G401.6 (cell line): ENCODE results near the gene TMCO2.

Experiments used
- FAIRE-seq: peaks from 2 replicates; lab custom pipeline; 2012; peaks lifted over from hg19 to GRCh38; lab: Jason Lieb, UNC

TMCO2 gene

DNA sequence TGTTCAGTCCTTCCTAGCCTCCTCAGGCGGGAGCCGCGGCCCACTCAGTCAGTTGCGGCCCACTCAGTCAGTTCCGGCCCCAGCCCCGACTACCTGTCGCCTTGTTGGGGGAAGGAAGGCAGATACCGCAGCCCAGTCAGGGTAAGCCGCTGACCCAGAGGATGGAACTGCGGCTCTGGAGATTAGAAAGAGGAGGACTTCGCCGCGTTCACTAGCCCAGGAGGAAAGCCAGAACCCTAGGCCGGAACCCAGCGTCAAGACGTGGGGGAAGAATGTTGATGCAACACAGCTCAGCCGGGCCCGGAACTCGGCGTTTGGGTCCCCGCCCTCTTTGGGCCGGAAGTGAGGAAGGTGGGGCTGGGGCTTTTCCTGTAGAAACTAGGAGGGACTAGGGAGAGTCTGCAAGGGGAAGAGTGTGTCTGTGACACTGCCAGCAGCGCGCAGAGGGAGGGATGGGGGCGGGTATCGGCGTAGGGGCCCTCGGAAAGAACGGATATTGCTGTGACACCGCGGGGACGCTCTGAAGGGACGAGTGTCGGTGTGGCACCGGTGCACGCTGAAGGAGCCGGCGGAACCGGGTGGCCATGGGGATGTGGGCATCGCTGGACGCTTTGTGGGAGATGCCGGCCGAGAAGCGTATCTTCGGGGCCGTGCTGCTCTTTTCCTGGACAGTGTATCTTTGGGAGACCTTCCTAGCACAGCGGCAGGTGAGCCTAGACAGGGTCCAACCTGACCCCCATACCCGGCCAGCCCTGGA, 10.1 kb downstream of the TMCO2 start, which contains the start of gene ZMPSTE24:
TSS of gene ZMPSTE24 (plus strand) at position 549 of the 757 bp plus-strand sequence. CDS start at position 585, 36 bp downstream.
- peak; percentile 95 for FAIRE-seq

DNA sequence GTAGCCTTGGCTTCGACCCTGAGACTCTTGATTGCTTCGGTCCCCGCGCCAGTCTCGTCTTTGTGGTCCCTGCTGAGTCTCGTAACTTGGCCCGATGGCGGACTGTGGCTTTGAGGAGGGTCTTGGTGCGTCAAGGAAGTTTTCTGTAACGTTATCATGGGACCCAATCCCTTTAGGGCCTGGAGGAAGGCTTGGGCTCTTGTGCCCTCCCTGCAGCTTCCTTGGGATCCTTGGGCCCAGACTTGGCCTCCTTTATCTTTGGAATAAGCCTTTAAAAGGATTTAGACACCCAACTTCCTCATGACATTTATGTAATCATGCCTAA, 10.7 kb downstream of the TMCO2 start:
- FAIRE-seq = no peak

DNA sequence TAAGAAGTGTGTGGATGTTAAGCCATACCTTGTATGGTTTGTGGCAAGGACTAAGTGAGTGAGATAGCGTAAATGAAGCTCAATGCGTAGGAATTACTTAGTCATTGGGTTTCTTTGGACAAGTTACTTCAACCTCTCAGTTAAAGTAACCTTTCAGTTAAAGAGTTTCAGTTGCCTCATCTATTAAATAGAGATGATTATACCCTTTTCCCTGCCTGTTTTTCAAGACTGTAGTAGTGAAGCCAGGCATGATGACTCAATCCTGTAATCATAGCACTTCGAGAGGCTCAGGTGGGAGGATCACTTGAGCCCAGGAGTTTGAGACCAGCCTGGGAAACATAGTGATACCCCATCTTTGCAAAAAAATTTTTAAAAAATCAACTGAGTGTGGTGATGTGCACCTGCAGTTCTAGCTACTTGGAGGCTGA, 16.6 kb downstream of the TMCO2 start:
- FAIRE-seq = no peak

DNA sequence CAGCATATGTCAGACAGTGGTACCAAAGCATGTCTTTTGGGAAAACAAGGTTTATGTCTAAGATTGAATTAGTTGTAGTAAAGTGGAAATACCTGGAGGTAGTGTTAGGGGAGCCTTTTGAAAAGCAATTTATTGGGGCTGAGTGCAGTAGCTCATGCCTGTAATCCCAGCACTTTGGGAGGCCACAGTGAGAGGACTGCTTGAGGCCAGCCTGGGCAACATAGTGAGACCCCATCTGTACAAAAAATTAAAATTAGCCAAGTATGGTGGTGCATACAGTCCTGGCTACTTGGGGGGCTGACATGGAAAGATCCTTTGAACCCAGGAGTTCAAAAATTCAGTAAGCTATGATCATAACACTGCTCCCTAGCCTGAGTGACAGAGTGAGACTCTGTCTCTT, 17.6 kb downstream of the TMCO2 start:
- no peak for FAIRE-seq

DNA sequence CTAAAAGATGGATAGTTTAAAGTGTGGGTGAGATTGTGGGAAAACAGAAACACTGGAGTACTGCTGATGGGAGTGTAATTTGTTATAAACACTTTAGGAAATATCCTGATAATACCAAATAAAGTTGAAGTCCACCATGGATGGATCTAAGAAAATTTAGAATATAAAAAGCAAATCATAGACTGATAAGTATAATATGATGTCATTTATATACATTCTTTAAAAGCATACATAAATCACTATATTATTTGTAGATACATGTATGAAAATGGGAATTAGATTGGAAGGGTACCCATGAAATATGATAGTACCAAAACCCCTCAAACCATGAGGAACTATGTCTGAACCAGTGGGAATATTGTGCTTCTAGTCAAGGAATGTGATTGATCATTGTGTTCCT, 18.2 kb downstream of the TMCO2 start:
- FAIRE-seq = peak; percentile 51

GRCh38 chr1:40266786-40267535, 19.2 kb downstream of the TMCO2 start:
- peak; percentile 53 for FAIRE-seq

DNA sequence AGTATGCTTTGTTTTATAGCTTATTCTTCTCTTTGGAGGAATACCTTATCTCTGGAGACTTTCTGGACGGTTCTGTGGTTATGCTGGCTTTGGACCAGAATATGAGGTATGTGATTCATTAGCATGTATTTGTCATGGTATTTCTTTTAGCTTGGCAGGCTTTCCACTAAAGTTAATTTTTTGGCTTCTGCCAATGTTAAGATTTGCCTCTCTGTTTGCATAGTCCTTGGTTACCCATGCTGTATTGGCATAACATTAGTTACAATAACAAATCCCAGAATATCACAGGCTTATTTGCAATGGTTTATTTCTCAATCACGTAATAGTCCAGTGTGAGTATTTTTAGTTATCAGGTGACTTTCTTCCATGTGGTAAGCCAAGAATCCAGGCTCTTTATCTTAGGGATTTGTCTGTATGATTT, 20.0 kb downstream of the TMCO2 start:
- FAIRE-seq = no peak

GRCh38 chr1:40268211-40268610, 20.5 kb downstream of the TMCO2 start:
- FAIRE-seq = no peak

DNA sequence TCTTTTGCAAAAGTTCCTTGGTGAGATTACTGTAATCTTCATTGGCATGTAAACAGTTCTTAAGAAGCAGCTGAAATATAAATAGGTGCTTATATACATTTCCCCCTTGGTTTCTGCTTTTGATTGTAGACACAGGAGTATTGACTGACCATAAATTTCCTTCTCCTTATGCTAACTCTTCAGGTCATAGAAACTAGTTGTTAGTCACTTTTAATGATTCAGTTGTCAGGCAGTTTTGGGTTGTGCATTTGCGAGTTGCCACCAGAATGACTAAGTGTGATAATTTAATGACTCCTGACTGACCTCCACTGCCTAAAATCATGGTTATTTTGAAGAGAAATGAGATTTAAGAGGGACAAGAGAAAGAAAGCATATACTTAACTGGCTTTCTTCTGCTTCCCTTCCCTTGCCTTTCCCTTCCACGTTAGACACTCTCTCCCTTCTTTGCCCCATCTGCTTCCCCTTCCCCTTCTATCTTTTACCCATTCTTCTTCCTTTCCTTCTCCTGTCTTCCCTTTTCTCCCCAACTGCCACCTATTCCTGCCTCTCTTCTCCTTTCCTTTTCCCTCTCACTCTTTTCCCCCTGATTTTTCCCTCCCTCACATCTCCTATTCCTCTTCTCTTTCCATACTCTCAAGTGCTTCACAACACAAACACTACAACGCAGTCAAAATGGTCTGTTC, 22.6 kb downstream of the TMCO2 start:
- FAIRE-seq = no peak

DNA sequence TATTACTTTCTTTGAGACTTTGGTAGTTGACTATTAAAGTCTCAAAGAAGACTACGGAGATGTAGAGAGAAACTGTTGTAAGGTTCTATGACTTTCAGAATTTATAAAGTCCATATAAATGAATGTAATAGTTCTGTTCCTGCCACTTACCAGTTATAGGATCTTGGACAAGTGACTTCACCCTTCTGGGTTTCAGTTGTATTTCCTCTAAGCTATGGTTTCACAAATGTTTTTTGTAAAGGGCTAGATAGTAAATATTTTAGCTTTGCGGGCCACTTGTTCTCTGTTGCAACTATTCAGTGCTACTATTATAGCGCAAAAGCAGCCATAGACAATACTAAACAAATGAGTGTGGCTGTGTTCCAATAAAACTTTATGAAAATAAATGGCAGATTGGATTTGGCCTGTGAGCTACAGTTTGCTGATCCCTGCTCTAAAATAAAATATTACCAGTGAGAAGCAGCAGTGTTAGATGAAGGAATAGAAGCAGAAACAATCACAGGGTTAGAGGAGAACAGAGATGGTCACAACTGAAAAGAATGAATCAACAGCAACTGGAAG, 25.0 kb downstream of the TMCO2 start:
- FAIRE-seq = no peak

DNA sequence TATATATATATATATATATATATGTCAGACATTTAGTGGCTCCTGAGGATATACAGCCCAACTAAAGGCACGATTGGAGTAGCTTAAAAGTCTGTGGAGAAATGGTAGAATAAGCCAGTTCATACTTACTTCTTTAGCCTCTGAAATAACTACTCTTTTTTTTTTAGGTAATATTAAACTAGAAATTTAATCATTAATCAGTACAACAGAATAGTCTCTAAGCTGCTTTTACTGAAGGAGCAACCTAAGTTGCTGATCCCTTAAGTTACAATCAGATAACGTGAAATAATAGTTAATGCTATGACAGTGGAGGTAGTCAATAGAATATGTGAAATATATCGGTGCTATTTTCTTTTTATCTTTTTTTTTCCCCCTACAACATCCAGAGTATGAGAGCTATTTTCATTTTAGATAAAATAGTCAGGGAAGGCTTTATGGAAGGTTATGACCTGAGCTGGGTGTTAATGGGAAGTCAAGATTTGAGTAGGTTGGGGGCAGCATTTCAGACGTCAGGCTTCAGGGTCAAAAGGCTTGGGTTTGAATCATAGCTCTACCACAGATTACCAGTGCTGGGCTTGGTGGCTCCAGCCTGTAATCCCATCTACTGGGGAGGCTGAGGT, 25.9 kb downstream of the TMCO2 start:
- FAIRE-seq = no peak

GRCh38 chr1:40274331-40274730, 26.6 kb downstream of the TMCO2 start:
- no peak for FAIRE-seq

- no peak for FAIRE-seq
Observed at GRCh38 chr1:40276122-40276521, 28.4 kb downstream of the TMCO2 start.

GRCh38 chr1:40281853-40282252, 34.1 kb downstream of the TMCO2 start:
- FAIRE-seq = no peak

GRCh38 chr1:40291293-40291692, 43.6 kb downstream of the TMCO2 start:
- no peak for FAIRE-seq

DNA sequence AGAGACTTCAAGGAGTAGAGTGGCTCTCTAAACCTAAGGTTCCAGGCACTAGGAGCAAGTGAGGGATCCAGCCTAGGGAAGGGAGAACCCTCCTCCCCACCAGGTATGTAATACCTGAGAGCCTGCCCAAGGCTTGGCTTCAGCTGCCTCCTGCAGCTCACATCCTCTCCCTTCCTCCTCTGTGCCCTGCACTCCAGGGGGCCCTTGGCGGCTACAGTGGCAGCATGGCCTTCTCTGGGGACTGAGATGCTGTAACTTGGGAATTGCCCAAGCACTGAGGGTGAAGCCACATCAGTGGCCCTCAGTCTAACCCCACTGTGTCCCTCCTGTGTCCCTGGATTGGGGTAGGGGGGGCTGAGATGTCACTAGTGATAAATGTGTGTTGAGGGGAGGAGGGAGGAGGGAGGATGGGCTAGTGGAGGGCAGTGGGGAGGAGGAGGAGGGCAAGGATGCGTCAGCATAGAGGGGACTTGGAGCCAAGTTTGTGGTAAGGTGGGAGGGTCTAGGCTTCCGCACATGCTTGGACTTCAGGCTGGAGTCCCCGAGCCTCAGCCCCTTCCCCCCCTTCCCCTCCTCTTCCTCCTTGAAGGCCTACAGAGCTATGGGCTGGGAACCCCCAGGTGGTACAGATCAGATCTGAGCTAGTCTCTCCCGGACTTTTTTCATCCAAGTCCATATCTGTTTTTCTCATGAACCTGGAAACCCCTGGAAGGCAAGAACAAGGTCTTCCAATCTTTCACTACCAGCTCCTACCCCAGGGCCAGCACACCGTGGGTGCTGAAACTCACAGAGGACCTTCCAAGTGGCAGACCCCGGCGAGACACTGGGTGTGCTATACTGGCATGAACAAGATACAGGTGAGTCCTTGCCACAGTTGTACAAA, 51.9 kb downstream of the TMCO2 start:
- no peak for FAIRE-seq

- no peak for FAIRE-seq
Observed at GRCh38 chr1:40300249-40300567, 52.5 kb downstream of the TMCO2 start.

DNA sequence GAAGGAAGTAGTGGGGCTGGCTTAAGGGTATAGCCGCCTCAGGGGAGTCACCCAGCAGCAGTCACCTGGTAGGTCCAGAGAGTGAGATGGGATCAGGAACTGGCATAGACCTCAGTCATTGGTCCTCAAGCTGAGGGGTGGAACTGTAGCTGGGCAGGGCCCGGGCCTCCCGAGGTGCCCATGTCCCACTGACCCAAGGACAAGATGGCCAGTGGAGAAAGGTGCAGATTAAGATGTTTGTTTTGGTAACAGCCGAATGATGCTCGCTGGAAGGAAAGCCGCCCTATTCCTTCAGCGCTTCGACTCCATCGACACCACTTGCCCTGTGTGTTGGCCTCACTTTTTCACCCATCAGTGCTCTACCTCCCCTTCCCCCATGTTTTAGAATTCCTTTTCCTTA, 52.9 kb downstream of the TMCO2 start:
- no peak for FAIRE-seq

DNA sequence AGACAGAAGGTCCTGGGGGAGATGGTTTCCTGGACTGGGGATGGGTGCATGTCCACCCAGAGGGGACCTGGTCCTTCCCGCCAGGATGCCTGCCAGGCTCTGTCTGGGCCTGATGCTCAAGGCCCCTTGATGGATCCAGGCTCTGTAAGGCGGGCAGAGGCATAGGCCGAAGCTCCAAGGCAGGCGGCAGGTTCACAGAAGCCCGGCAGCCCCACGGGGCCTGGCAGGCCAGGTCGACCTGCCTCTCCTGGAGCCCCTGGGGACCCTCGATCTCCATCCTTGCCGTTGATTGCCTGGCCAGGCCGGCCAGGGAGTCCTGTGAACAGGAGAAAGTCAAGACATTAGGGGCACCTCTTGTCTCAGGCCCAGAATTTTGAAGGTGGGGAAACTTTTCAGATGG, 53.3 kb downstream of the TMCO2 start:
- no peak for FAIRE-seq
